WTC11 (cell line): ENCODE results near the gene UQCR10.

ENCODE experiments used
- CREM ChIP-seq: sonication (generic); formaldehyde crosslinking; IDR thresholded peaks from 2 replicates; pipeline ENCODE4 v1.8.1; 2022; ENCODE audit warnings: mild to moderate bottlenecking, missing genetic modification reagents, moderate library complexity
- ZBTB21 ChIP-seq: sonication (generic); formaldehyde crosslinking; IDR thresholded peaks from 2 replicates; pipeline ENCODE4 v1.8.1; 2023; ENCODE audit warnings: mild to moderate bottlenecking, missing genetic modification reagents, borderline replicate concordance
- TF ChIP-seq, protein P1 (sequence below): fragments of 200-600 bp; IDR thresholded peaks from 2 replicates; pipeline ENCODE4 v1.8.0; 2022; ENCODE audit warnings: antibody characterized with exemption

DNA sequence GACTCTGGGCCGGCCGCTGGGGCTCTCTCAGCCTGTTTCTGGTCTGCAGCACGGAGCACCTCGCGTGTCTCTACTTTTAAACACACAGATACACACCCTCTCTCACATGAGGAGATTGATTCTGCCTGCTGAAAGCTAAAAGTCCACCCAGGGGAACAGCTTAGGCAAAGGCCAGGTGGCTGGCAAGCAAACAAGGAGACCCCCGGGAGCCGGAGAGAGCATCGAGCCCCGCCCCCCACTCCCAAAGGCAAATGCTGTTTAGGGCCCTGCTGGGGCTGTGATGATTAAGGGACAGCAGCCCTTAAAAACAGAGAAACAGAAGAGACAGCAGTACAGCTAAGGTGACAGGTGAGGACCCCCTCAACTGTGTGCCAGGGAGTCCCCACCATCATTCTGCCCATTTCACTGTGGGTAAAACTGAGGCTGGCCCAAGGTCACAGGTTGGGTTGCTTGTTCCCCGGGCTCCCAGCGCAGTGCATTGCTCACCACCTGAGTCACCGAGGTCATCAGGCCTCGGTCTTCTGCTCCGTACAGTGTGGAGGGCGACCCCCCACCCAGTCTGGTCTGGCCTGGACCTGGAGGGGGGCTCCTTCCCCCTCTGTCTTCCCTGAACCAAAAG, 40.5 kb upstream of the UQCR10 start:
- TF ChIP-seq CREM (CRISPR knock-in tag) (no peak), ZBTB21 (CRISPR knock-in tag) (no peak)
- TF ChIP-seq, protein P1, sequence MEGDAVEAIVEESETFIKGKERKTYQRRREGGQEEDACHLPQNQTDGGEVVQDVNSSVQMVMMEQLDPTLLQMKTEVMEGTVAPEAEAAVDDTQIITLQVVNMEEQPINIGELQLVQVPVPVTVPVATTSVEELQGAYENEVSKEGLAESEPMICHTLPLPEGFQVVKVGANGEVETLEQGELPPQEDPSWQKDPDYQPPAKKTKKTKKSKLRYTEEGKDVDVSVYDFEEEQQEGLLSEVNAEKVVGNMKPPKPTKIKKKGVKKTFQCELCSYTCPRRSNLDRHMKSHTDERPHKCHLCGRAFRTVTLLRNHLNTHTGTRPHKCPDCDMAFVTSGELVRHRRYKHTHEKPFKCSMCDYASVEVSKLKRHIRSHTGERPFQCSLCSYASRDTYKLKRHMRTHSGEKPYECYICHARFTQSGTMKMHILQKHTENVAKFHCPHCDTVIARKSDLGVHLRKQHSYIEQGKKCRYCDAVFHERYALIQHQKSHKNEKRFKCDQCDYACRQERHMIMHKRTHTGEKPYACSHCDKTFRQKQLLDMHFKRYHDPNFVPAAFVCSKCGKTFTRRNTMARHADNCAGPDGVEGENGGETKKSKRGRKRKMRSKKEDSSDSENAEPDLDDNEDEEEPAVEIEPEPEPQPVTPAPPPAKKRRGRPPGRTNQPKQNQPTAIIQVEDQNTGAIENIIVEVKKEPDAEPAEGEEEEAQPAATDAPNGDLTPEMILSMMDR = no peak
